Bronchial epithelial cell (primary cell): ENCODE results near the gene STARD3NL. TPM values are rescaled to one million over a fixed set of nuclear protein-coding genes. Genes with fewer than 3 reads are reported as not detected.
"Not testable (repeated sequence)": the region's sequence is repeated elsewhere in the genome, so short reads cannot be mapped to it uniquely, and the experiment has no call there.

Source experiments
- DNase-seq: peaks from one replicate; pipeline ENCODE4 v3.0.0-alpha.2; 2010; ENCODE audit warnings: low read depth
- FAIRE-seq: peaks from 2 replicates; lab custom pipeline; 2011; peaks lifted over from hg19 to GRCh38; lab: Jason Lieb, UNC
- H3K27me3 ChIP-seq: 2 replicates; pipeline ENCODE4 v1.5.1; 2011; ENCODE audit warnings: low read length; ENCODE audit not compliant: control insufficient read depth, insufficient read depth
- H3K36me3 ChIP-seq: 2 replicates; pipeline ENCODE4 v1.5.1; 2011; ENCODE audit warnings: low read length; ENCODE audit not compliant: control insufficient read depth, insufficient read depth
- H3K4me3 ChIP-seq: 2 replicates; pipeline ENCODE4 v1.5.1; 2011; ENCODE audit warnings: mild to moderate bottlenecking, low read depth, low read length, control low read depth
- CTCF ChIP-seq: IDR thresholded peaks from 2 replicates; pipeline ENCODE4 v1.5.1; 2011; ENCODE audit warnings: mild to moderate bottlenecking, moderate library complexity, low read length, control low read depth, inconsistent platforms; ENCODE audit not compliant: insufficient read depth, severe bottlenecking
- total RNA-seq: library from RNA; depleted of rRNA; stranded (reverse); fragments of >200 nt; gene quantifications from 2 replicates; pipeline ENCODE4 v1.2.1, GENCODE V29; 2014

The STARD3NL gene
- total RNA-seq, 1 donor from 2014 or later = 35.0 TPM

- no peaks in the 10 kb centered on the region for H3K27me3 ChIP-seq
- no peaks in the 10 kb centered on the region for H3K36me3 ChIP-seq
- H3K4me3 ChIP-seq = no peak overlapping the region
- DNase-seq (no peak), FAIRE-seq (no peak)
- no peak for TF ChIP-seq CTCF
These were observed 52.0 kb downstream of the STARD3NL start for GRCh38 chr7:38229884-38230642.

- no peak overlapping the region for H3K4me3 ChIP-seq
- H3K36me3 ChIP-seq = no peaks in the 10 kb centered on the region
- TF ChIP-seq CTCF = no peak
- no peaks in the 10 kb centered on the region for H3K27me3 ChIP-seq
- FAIRE-seq = no peak
- no peak for DNase-seq
These were observed 54.7 kb downstream of the STARD3NL start for GRCh38 chr7:38232502-38233366.

- DNase-seq, FAIRE-seq, H3K27me3 ChIP-seq, H3K4me3 ChIP-seq, H3K36me3 ChIP-seq: not testable (repeated sequence)
These were observed 56.7 kb downstream of the STARD3NL start for GRCh38 chr7:38234759-38235158.

GRCh38 chr7:38235606-38236005 is 57.6 kb downstream of the STARD3NL start:
- no peaks in the 10 kb centered on the region for H3K36me3 ChIP-seq
- FAIRE-seq (no peak), DNase-seq (no peak)
- H3K27me3 ChIP-seq = no peaks in the 10 kb centered on the region
- H3K4me3 ChIP-seq = no peak overlapping the region
- no peak for TF ChIP-seq CTCF

GRCh38 chr7:38239129-38239528 is 61.1 kb downstream of the STARD3NL start:
- not testable (repeated sequence) for H3K36me3 ChIP-seq, H3K27me3 ChIP-seq, DNase-seq, FAIRE-seq, H3K4me3 ChIP-seq

- no peak for FAIRE-seq
- H3K4me3 ChIP-seq = no peak overlapping the region
- H3K36me3 ChIP-seq = no peaks in the 10 kb centered on the region
- DNase-seq = no peak
- TF ChIP-seq CTCF = no peak
- H3K27me3 ChIP-seq = no peaks in the 10 kb centered on the region
These were observed 63.0 kb downstream of the STARD3NL start for GRCh38 chr7:38241071-38241470.
